BJ (cell line): ENCODE data around the gene IFNL3. TPM values are rescaled to one million over a fixed set of nuclear protein-coding genes. Genes with fewer than 3 reads are reported as not detected.

Experiments used
- CTCF ChIA-PET: fragments of 350-600 bp; formaldehyde crosslinking; extraction: SDS; loops from one replicate; lab custom pipeline; 2021; ENCODE audit warnings: antibody characterized with exemption, inconsistent platforms; lab: Yijun Ruan, JAX
- POLR2A ChIA-PET: fragments of 300-600 bp; sonication (Branson Sonifier 250); formaldehyde crosslinking; extraction: SDS; loops from one replicate; lab custom pipeline; 2021; ENCODE audit warnings: antibody characterized with exemption; lab: Charles Lee
- DNase-seq: peaks from one replicate; pipeline ENCODE4 v3.0.0-alpha.2; 2011; ENCODE audit warnings: low read depth
- H3K27me3 ChIP-seq: 2 replicates; pipeline ENCODE4 v1.6.0; 2011; ENCODE audit warnings: low read length; ENCODE audit not compliant: control insufficient read depth, insufficient read depth
- H3K36me3 ChIP-seq: 2 replicates; pipeline ENCODE4 v1.5.1; 2011; ENCODE audit warnings: low read length; ENCODE audit not compliant: control insufficient read depth, insufficient read depth
- H3K4me3 ChIP-seq: 2 replicates; pipeline ENCODE4 v1.5.1; 2011; ENCODE audit warnings: low read depth, mild to moderate bottlenecking, control low read depth, low read length
- CTCF ChIP-seq: IDR thresholded peaks from 2 replicates; pipeline ENCODE4 v1.5.1; 2011; ENCODE audit warnings: low read depth, mild to moderate bottlenecking, control low read depth, inconsistent platforms, low read length, moderate library complexity; ENCODE audit not compliant: insufficient read depth
- polyA plus RNA-seq: library from polyadenylated mRNA; depleted of rRNA; stranded (reverse); fragments of >200 nt; gene quantifications from 2 replicates; pipeline ENCODE4 v1.2.3, GENCODE V29; 2011

IFNL3 gene
- polyA plus RNA-seq, 1 experiment: not detected

GRCh38 chr19:39240421-39240820, 4.4 kb downstream of the IFNL3 start:
- no peaks in the 10 kb centered on the region for H3K36me3 ChIP-seq
- H3K4me3 ChIP-seq: no peak overlapping the region
- H3K27me3 ChIP-seq: peaks cover 7% of the 10 kb centered on the region
- ChIA-PET CTCF (interaction anchor here (1.5 kb wide), 1 partner anchor 33 kb away, joined by 3 read pairs; no protein-coding TSS in a partner anchor), POLR2A (no interaction called here)
- TF ChIP-seq CTCF: no peak
- no peak for DNase-seq

GRCh38 chr19:39238944-39239343, 5.9 kb downstream of the IFNL3 start:
- ChIA-PET CTCF (interaction anchor here (0.6 kb wide), 1 partner anchor 16 kb away, joined by 3 read pairs; no protein-coding TSS in a partner anchor), POLR2A (no interaction called here)
- H3K36me3 ChIP-seq: no peaks in the 10 kb centered on the region
- peaks cover 7% of the 10 kb centered on the region for H3K27me3 ChIP-seq
- H3K4me3 ChIP-seq: no peak overlapping the region
- TF ChIP-seq CTCF: no peak
- DNase-seq: no peak

GRCh38 chr19:39238209-39238608, 6.6 kb downstream of the IFNL3 start:
- ChIA-PET POLR2A (no interaction called here), CTCF (no interaction called here)
- H3K27me3 ChIP-seq: peaks cover 7% of the 10 kb centered on the region
- no peaks in the 10 kb centered on the region for H3K36me3 ChIP-seq
- no peak overlapping the region for H3K4me3 ChIP-seq
- no peak for DNase-seq
- no peak for TF ChIP-seq CTCF

GRCh38 chr19:39237200-39238184, 7.3 kb downstream of the IFNL3 start:
- Histone ChIP-seq H3K27me3 (peaks cover 7% of the 10 kb centered on the region), H3K36me3 (no peaks in the 10 kb centered on the region), H3K4me3 (no peak overlapping the region)
- DNase-seq: no peak
- CTCF ChIA-PET: interaction anchor here (0.6 to 1.9 kb wide), 2 partner anchors 10 to 43 kb away, joined by 3 to 5 read pairs; no protein-coding TSS in a partner anchor
- POLR2A ChIA-PET: no interaction called here
- no peak for TF ChIP-seq CTCF

- DNase-seq: no peak
- H3K36me3 ChIP-seq: no peaks in the 10 kb centered on the region
- ChIA-PET POLR2A (no interaction called here), CTCF (interaction anchor here (1.9 kb wide), 1 partner anchor 11 kb away, joined by 5 read pairs; no protein-coding TSS in a partner anchor)
- H3K4me3 ChIP-seq: no peak overlapping the region
- H3K27me3 ChIP-seq: peaks cover 7% of the 10 kb centered on the region
- no peak for TF ChIP-seq CTCF
Observed at GRCh38 chr19:39236527-39236926, 8.3 kb downstream of the IFNL3 start.
